GM12874 (cell line): ENCODE results near the gene LPAR1.

Source experiments
- CTCF ChIP-seq: IDR thresholded peaks from 2 replicates; pipeline ENCODE4 v1.5.1; 2011; ENCODE audit warnings: low read depth, mild to moderate bottlenecking, control low read depth, low read length, moderate library complexity; ENCODE audit not compliant: insufficient read depth

LPAR1 gene

GRCh38 chr9:110846215-110846614 is 192.1 kb downstream of the LPAR1 start:
- no peak for TF ChIP-seq CTCF

GRCh38 chr9:110844121-110844520 is 194.1 kb downstream of the LPAR1 start:
- TF ChIP-seq CTCF, result no peak

- no peak for TF ChIP-seq CTCF
Observed at GRCh38 chr9:110842986-110843385, 195.3 kb downstream of the LPAR1 start.

GRCh38 chr9:110842169-110842568 is 196.1 kb downstream of the LPAR1 start:
- TF ChIP-seq CTCF, result no peak

GRCh38 chr9:110837401-110838005 is 200.8 kb downstream of the LPAR1 start:
- TF ChIP-seq CTCF, result no peak

- TF ChIP-seq CTCF, result no peak
Observed at GRCh38 chr9:110835859-110836271, 202.4 kb downstream of the LPAR1 start.

- TF ChIP-seq CTCF, result no peak
Observed at GRCh38 chr9:110835404-110835803, 202.9 kb downstream of the LPAR1 start.
